ENCODE measurements around the gene MYLIP.

- TF ChIP-seq CTCF (IDR thresholded peaks at IDR 0.05) (peak in 3 of 6 experiments; percentile 28 to 35 (median 30)), POLR2A (IDR thresholded peaks at IDR 0.05) (no peak)
These were observed 40.0 kb downstream of the MYLIP start for GRCh38 chr6:16168858-16169257.
